Endothelial cell of umbilical vein (primary cell): Measurements from ENCODE around the gene DCUN1D1. TPM values are rescaled to one million over a fixed set of nuclear protein-coding genes. Genes with fewer than 3 reads are reported as not detected.

Experiments used
- BruUV-seq: library from RNA; stranded (reverse); fragments of 400-500 nt; replicated peaks from 2 replicates; lab custom pipeline; 2021; lab: Mats Ljungman, UMichigan
- CTCF ChIA-PET: fragments of 300-600, 350-600 bp; sonication (Branson Sonifier 250); formaldehyde crosslinking; loops from one replicate; lab custom pipeline; 2021; ENCODE audit warnings: antibody characterized with exemption, inconsistent platforms; lab: Charles Lee
- POLR2A ChIA-PET: fragments of 300-600, 350-600 bp; sonication (Branson Sonifier 250); formaldehyde crosslinking; loops from one replicate; lab custom pipeline; 2021; ENCODE audit warnings: antibody characterized with exemption, inconsistent platforms; lab: Charles Lee
- DNase-seq: peaks from one replicate; pipeline ENCODE4 v3.0.0-alpha.2; 2011; ENCODE audit warnings: low read depth, low spot score
- FAIRE-seq: peaks from 2 replicates; lab custom pipeline; 2011; peaks lifted over from hg19 to GRCh38; lab: Jason Lieb, UNC
- H2AFZ ChIP-seq: 2 replicates; pipeline ENCODE4 v1.6.0; 2012; ENCODE audit warnings: low read depth, low read length, control low read depth, inconsistent platforms
- H3K27ac ChIP-seq: 2 replicates; pipeline ENCODE4 v1.5.1; 2011; ENCODE audit warnings: low read depth, mild to moderate bottlenecking, control low read depth, low read length, moderate library complexity; ENCODE audit not compliant: insufficient read depth
- H3K27me3 ChIP-seq, 2 experiments: 2 replicates each; pipeline versions ENCODE4 v1.6.0 to v1.6.1; 2011; ENCODE audit warnings: low read length in 2 of 2, mixed read lengths in 1 of 2; ENCODE audit not compliant: control insufficient read depth in 2 of 2, insufficient read depth in 2 of 2
- H3K36me3 ChIP-seq, 2 experiments: 2 replicates in 1 of 2; 3 replicates in 1 of 2; pipeline ENCODE4 v1.5.1; 2011; ENCODE audit warnings: low read length in 2 of 2, mild to moderate bottlenecking in 1 of 2, moderate library complexity in 1 of 2; ENCODE audit not compliant: control insufficient read depth in 2 of 2, insufficient read depth in 2 of 2; ENCODE audit errors: extremely low read depth in 1 of 2
- H3K4me1 ChIP-seq: 3 replicates; pipeline ENCODE4 v1.5.1; 2011; ENCODE audit warnings: mild to moderate bottlenecking, low read length; ENCODE audit not compliant: control insufficient read depth, insufficient read depth; ENCODE audit errors: extremely low read depth
- H3K4me2 ChIP-seq: 2 replicates; pipeline ENCODE4 v1.6.1; 2011; ENCODE audit warnings: low read length, control low read depth, mixed read lengths; ENCODE audit not compliant: insufficient read depth
- H3K4me3 ChIP-seq, 3 experiments: fragments of 200-600 bp in 1 of 3; sonication (generic), shearing (Covaris generic) in 1 of 3; replicated peaks in 1 of 3; 2 replicates each; pipeline ENCODE4 v1.5.1; 2011 to 2016; ENCODE audit warnings: control low read depth in 3 of 3, low read length in 3 of 3, mild to moderate bottlenecking in 2 of 3, inconsistent platforms in 1 of 3, low read depth in 1 of 3, moderate library complexity in 1 of 3; ENCODE audit not compliant: insufficient read depth in 1 of 3
- H3K79me2 ChIP-seq: 2 replicates; pipeline ENCODE4 v1.6.0; 2012; ENCODE audit warnings: low read length, inconsistent platforms; ENCODE audit not compliant: control insufficient read depth, insufficient read depth
- H3K9ac ChIP-seq: replicated peaks from 2 replicates; pipeline ENCODE3; 2011; ENCODE audit warnings: low read length, control low read depth; ENCODE audit not compliant: insufficient read depth; ENCODE audit errors: extremely low read depth
- H3K9me1 ChIP-seq: replicated peaks from 3 replicates; pipeline ENCODE4 v1.6.0; 2011; ENCODE audit warnings: mild to moderate bottlenecking, low read length; ENCODE audit not compliant: control insufficient read depth, insufficient read depth; ENCODE audit errors: extremely low read depth
- H3K9me3 ChIP-seq: replicated peaks from 2 replicates; pipeline ENCODE4 v1.5.1; 2012; ENCODE audit warnings: low read length, inconsistent platforms; ENCODE audit not compliant: control insufficient read depth, insufficient read depth
- H4K20me1 ChIP-seq: replicated peaks from 2 replicates; pipeline ENCODE3; 2011; ENCODE audit warnings: mild to moderate bottlenecking, low read length; ENCODE audit not compliant: control insufficient read depth, insufficient read depth; ENCODE audit errors: extremely low read depth
- EZH2 ChIP-seq: IDR thresholded peaks from 2 replicates; pipeline ENCODE4 v1.6.1; 2012; ENCODE audit warnings: borderline replicate concordance, low read depth, mild to moderate bottlenecking, moderate library complexity, low read length, inconsistent platforms; ENCODE audit not compliant: severe bottlenecking
- FOS ChIP-seq: IDR thresholded peaks from 2 replicates; pipeline ENCODE4 v1.6.1; 2011; ENCODE audit warnings: mild to moderate bottlenecking, low read length, moderate library complexity, borderline replicate concordance; ENCODE audit not compliant: insufficient read depth
- GATA2 ChIP-seq: IDR thresholded peaks from 2 replicates; pipeline ENCODE4 v1.7.0; 2011; ENCODE audit warnings: low read depth, mild to moderate bottlenecking, moderate library complexity, mixed read lengths, low read length; ENCODE audit not compliant: insufficient read length, insufficient read depth
- JUN ChIP-seq: IDR thresholded peaks from 2 replicates; pipeline ENCODE4 v1.6.1; 2011; ENCODE audit warnings: borderline replicate concordance, low read depth; ENCODE audit not compliant: insufficient read length, insufficient read depth
- MYC ChIP-seq: IDR thresholded peaks from one replicate; pipeline ENCODE4 v1.6.1; 2011; ENCODE audit warnings: mild to moderate bottlenecking, low read depth, low read length
- POLR2A ChIP-seq: IDR thresholded peaks from 2 replicates; pipeline ENCODE4 v1.6.1; 2012; ENCODE audit warnings: low read depth, mild to moderate bottlenecking, control low read depth, low read length
- POLR2AphosphoS5 ChIP-seq: IDR thresholded peaks from 2 replicates; pipeline ENCODE4 v1.6.1; 2012; ENCODE audit warnings: low read depth, mild to moderate bottlenecking, control low read depth, low read length, moderate library complexity; ENCODE audit not compliant: insufficient read depth
- dilution Hi-C: fragments of 300-500 bp; cut with MboI; formaldehyde crosslinking; loops from one replicate; pipeline ENCODE4 v1.15.0; 2019; ENCODE audit warnings: low sequenced_read_pairs; ENCODE audit not compliant: extremely low pct_ligation_motif_present
- intact Hi-C: fragments of 100-400 bp; cut with micrococcal nuclease; formaldehyde crosslinking; loops from one replicate; pipeline ENCODE4 v1.10.0; 2022
- polyA plus RNA-seq, 4 experiments: library from polyadenylated mRNA; depleted of rRNA in 3 of 4; stranded (reverse) in 3 of 4; unstranded in 1 of 4; fragments of >200 nt; gene quantifications; 2 replicates each; pipeline versions ENCODE4 v1.2.1 to v1.2.3, GENCODE V29; 2011 to 2012; ENCODE audit warnings: missing spikeins in 1 of 4
- total RNA-seq: library from RNA; stranded (reverse); gene quantifications from 2 replicates; pipeline ENCODE4 v1.2.3, GENCODE V29; 2021
- TF ChIP-seq, protein P1 (sequence below): IDR thresholded peaks from 2 replicates; pipeline ENCODE4 v1.6.1; 2011; ENCODE audit not compliant: insufficient read depth, insufficient read length
- TF ChIP-seq, protein P2 (sequence below), 2 donors: IDR thresholded peaks; 1 replicate in 1 of 2; 2 replicates in 1 of 2; pipeline ENCODE4 v1.5.1; 2011; ENCODE audit warnings: low read length in 2 of 2, mild to moderate bottlenecking in 2 of 2, moderate library complexity in 2 of 2, control low read depth in 1 of 2, inconsistent platforms in 1 of 2, low read depth in 1 of 2; ENCODE audit not compliant: insufficient read depth in 1 of 2; ENCODE audit errors: extremely low read depth in 1 of 2

DCUN1D1 gene
- total and polyA plus RNA-seq, 2 donors (not counting 3 experiments of a cell fraction or from before 2014, with no cell fraction given): 4.9 to 41.3 TPM

DNA sequence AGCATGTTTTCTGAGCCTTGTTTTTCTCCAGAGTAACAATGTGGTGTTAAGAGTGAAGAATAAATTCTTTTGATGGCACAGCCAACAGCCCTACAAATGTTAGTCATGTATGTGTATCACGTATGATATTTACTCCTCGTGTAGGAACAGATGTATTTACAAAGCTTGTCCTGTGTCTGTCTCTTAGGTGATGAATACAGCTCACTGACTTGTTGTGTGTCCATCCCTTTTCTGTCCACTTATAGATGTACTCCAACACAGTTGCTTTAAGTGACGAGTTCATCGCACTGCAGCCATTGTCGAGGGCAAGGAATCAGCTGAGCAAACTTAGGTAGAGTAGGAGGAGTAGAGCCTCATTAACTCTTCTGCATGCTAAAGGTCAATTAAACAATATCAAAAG is 78.1 kb downstream of the DCUN1D1 start:
- ChIA-PET POLR2A (interaction anchor here (0.6 kb wide), 1 partner anchor 740 kb away, joined by 4 read pairs; no protein-coding TSS in a partner anchor), CTCF (interaction anchor here (1.3 to 3.1 kb wide), 3 partner anchors 15 to 188 kb away, joined by 4 to 11 read pairs (median 5); no protein-coding TSS in a partner anchor)
- Histone ChIP-seq H3K9me3 (no peaks in the 10 kb centered on the region), H3K9ac (no peak overlapping the region), H3K4me3 (no peak overlapping the region), H3K36me3 (no peaks in the 10 kb centered on the region), H3K27ac (no peak overlapping the region), H3K9me1 (no peaks in the 10 kb centered on the region), H3K27me3 (no peaks in the 10 kb centered on the region), H3K79me2 (no peaks in the 10 kb centered on the region), H4K20me1 (no peaks in the 10 kb centered on the region), H3K4me1 (no peaks in the 10 kb centered on the region), H2AFZ (no peak overlapping the region), H3K4me2 (no peak overlapping the region)
- FAIRE-seq: no peak
- BruUV-seq: no TSS peak
- intact Hi-C loops: no loop called here
- dilution Hi-C loops: no loop called here
- no peak for DNase-seq
- no peak for TF ChIP-seq JUN
- TF ChIP-seq MYC: no peak
- TF ChIP-seq FOS: no peak
- TF ChIP-seq, protein P1, sequence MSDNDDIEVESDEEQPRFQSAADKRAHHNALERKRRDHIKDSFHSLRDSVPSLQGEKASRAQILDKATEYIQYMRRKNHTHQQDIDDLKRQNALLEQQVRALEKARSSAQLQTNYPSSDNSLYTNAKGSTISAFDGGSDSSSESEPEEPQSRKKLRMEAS: no peak
- no peak for TF ChIP-seq GATA2
- TF ChIP-seq, protein P2, sequence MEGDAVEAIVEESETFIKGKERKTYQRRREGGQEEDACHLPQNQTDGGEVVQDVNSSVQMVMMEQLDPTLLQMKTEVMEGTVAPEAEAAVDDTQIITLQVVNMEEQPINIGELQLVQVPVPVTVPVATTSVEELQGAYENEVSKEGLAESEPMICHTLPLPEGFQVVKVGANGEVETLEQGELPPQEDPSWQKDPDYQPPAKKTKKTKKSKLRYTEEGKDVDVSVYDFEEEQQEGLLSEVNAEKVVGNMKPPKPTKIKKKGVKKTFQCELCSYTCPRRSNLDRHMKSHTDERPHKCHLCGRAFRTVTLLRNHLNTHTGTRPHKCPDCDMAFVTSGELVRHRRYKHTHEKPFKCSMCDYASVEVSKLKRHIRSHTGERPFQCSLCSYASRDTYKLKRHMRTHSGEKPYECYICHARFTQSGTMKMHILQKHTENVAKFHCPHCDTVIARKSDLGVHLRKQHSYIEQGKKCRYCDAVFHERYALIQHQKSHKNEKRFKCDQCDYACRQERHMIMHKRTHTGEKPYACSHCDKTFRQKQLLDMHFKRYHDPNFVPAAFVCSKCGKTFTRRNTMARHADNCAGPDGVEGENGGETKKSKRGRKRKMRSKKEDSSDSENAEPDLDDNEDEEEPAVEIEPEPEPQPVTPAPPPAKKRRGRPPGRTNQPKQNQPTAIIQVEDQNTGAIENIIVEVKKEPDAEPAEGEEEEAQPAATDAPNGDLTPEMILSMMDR (IDR thresholded peaks at IDR 0.05; ENCODE audit: extremely low read depth in 1 of 2, insufficient read depth in 1 of 2, low read depth in 1 of 2, low read length in 2 of 2): no peak
- no peak for TF ChIP-seq EZH2
- no peak for TF ChIP-seq POLR2A
- TF ChIP-seq POLR2AphosphoS5: no peak
